Endothelial cell of umbilical vein (primary cell): ENCODE measurements around the gene EXOSC2.

Experiments used
- CTCF ChIP-seq, 2 donors: IDR thresholded peaks; 1 replicate in 1 of 2; 2 replicates in 1 of 2; pipeline ENCODE4 v1.5.1; 2011; ENCODE audit warnings: low read length in 2 of 2, mild to moderate bottlenecking in 2 of 2, moderate library complexity in 2 of 2, control low read depth in 1 of 2, inconsistent platforms in 1 of 2, low read depth in 1 of 2; ENCODE audit not compliant: insufficient read depth in 1 of 2; ENCODE audit errors: extremely low read depth in 1 of 2
- EZH2 ChIP-seq: IDR thresholded peaks from 2 replicates; pipeline ENCODE4 v1.6.1; 2012; ENCODE audit warnings: borderline replicate concordance, low read depth, mild to moderate bottlenecking, moderate library complexity, low read length, inconsistent platforms; ENCODE audit not compliant: severe bottlenecking
- JUN ChIP-seq: IDR thresholded peaks from 2 replicates; pipeline ENCODE4 v1.6.1; 2011; ENCODE audit warnings: borderline replicate concordance, low read depth; ENCODE audit not compliant: insufficient read length, insufficient read depth
- POLR2A ChIP-seq: IDR thresholded peaks from 2 replicates; pipeline ENCODE4 v1.6.1; 2012; ENCODE audit warnings: low read depth, mild to moderate bottlenecking, control low read depth, low read length
- POLR2AphosphoS5 ChIP-seq: IDR thresholded peaks from 2 replicates; pipeline ENCODE4 v1.6.1; 2012; ENCODE audit warnings: low read depth, mild to moderate bottlenecking, control low read depth, low read length, moderate library complexity; ENCODE audit not compliant: insufficient read depth
- TF ChIP-seq, protein P1 (sequence below): IDR thresholded peaks from 2 replicates; pipeline ENCODE4 v1.6.1; 2011; ENCODE audit not compliant: insufficient read depth, insufficient read length

DNA sequence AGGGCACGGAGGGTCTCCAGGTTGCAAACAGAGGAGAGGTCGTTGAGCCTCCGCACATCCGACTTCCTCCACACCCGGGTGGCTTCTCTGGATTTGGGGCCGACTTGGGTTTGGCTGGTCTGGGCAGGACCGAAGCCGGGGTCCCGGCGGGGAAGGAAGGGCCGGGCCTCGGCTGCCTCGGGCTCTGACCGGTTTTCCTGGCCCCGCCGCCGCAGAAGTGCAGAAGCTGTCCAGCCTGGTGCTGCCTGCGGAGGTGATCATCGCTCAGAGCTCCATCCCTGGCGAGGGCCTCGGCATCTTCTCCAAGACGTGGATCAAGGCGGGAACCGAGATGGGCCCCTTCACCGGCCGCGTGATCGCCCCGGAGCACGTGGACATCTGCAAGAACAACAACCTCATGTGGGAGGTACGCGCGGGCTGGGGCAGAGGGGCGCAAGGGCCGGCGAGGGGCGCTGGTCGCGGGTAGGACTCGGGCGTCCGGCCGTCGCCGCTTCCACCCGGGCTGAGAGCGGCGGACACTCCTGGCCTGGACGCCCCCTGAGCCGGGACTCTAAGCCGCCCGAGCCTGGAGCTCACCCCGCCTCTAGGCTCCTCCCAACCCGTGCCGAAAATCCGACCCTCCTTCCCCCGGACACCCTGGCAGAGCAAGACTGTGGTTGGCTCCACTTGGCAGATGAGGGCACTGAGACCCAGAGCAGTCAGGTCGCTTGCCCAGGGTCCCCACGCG is 27.0 kb upstream of the EXOSC2 start:
- TF ChIP-seq, protein P1, sequence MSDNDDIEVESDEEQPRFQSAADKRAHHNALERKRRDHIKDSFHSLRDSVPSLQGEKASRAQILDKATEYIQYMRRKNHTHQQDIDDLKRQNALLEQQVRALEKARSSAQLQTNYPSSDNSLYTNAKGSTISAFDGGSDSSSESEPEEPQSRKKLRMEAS = no peak
- TF ChIP-seq POLR2A = no peak
- TF ChIP-seq CTCF (IDR thresholded peaks at IDR 0.05; ENCODE audit: extremely low read depth in 1 of 2, insufficient read depth in 1 of 2, low read depth in 1 of 2, low read length in 2 of 2) = no peak
- no peak for TF ChIP-seq POLR2AphosphoS5
- no peak for TF ChIP-seq JUN
- TF ChIP-seq EZH2 = peak; percentile 89
